Ectodermal cell (in vitro differentiated cells): ENCODE measurements around the gene PIAS1.

Experiments used
- H3K27ac ChIP-seq: 2 replicates; pipeline ENCODE4 v1.7.0; 2013; ENCODE audit warnings: mild to moderate bottlenecking, low read depth, low read length; ENCODE audit not compliant: insufficient read depth, poor library complexity, severe bottlenecking
- H3K27me3 ChIP-seq: 2 replicates; pipeline ENCODE4 v1.7.0; 2013; ENCODE audit warnings: mild to moderate bottlenecking, low read length; ENCODE audit not compliant: insufficient read depth, control insufficient read depth, poor library complexity, severe bottlenecking
- H3K36me3 ChIP-seq: one replicate; pipeline ENCODE4 v1.7.0; 2013; ENCODE audit warnings: low read length; ENCODE audit not compliant: control insufficient read depth, insufficient read depth
- H3K4me1 ChIP-seq: one replicate; pipeline ENCODE4 v1.7.0; 2013; ENCODE audit warnings: low read length; ENCODE audit not compliant: control insufficient read depth, insufficient read depth
- H3K4me3 ChIP-seq: 2 replicates; pipeline ENCODE4 v1.7.0; 2013; ENCODE audit warnings: low read depth, low read length, control low read depth; ENCODE audit not compliant: insufficient read depth
- H3K9me3 ChIP-seq: 2 replicates; pipeline ENCODE4 v1.7.0; 2013; ENCODE audit warnings: mild to moderate bottlenecking, low read length, moderate library complexity; ENCODE audit not compliant: control insufficient read depth
- WGBS, 2 experiments: methylation state at CpG; one replicate each; pipeline ENCODE4 v1.1.7; 2013; ENCODE audit warnings: missing lambda C conversion rate in 2 of 2; 5-methylcytosine and 5-hydroxymethylcytosine counted together

The PIAS1 gene

GRCh38 chr15:68082735-68083134 lies 28.6 kb downstream of the PIAS1 start:
- Histone ChIP-seq H3K27me3 (no peaks in the 10 kb centered on the region), H3K4me1 (peaks cover 16% of the 10 kb centered on the region), H3K9me3 (no peaks in the 10 kb centered on the region), H3K36me3 (peaks cover 7% of the 10 kb centered on the region), H3K4me3 (no peak overlapping the region), H3K27ac (no peak overlapping the region)
- 90% methylated on average over 3 of the region's 3 CpGs for WGBS, 2 experiments

GRCh38 chr15:68083463-68083862 lies 29.3 kb downstream of the PIAS1 start:
- Histone ChIP-seq H3K9me3 (no peaks in the 10 kb centered on the region), H3K27me3 (no peaks in the 10 kb centered on the region), H3K4me1 (peaks cover 16% of the 10 kb centered on the region), H3K4me3 (no peak overlapping the region), H3K27ac (no peak overlapping the region), H3K36me3 (peaks cover 7% of the 10 kb centered on the region)
- WGBS, 2 experiments = 65 to 98% methylated on average over 2 to 4 of the region's 4 CpGs

- no peaks in the 10 kb centered on the region for H3K27me3 ChIP-seq
- H3K4me1 ChIP-seq = peaks cover 16% of the 10 kb centered on the region
- 97 to 100% methylated on average over 1 of the region's 1 CpG for WGBS, 2 experiments
- H3K36me3 ChIP-seq = peaks cover 7% of the 10 kb centered on the region
- no peak overlapping the region for H3K4me3 ChIP-seq
- H3K27ac ChIP-seq = no peak overlapping the region
- H3K9me3 ChIP-seq = no peaks in the 10 kb centered on the region
Observed at GRCh38 chr15:68085052-68085451, 30.9 kb downstream of the PIAS1 start.

GRCh38 chr15:68091743-68092142 lies 37.6 kb downstream of the PIAS1 start:
- Histone ChIP-seq H3K4me1 (no peaks in the 10 kb centered on the region), H3K27me3 (no peaks in the 10 kb centered on the region), H3K36me3 (peaks cover 3% of the 10 kb centered on the region), H3K4me3 (no peak overlapping the region), H3K9me3 (peaks cover 4% of the 10 kb centered on the region), H3K27ac (no peak overlapping the region)
- WGBS, 2 experiments = 94 to 100% methylated on average over 3 of the region's 3 CpGs

GRCh38 chr15:68096099-68096498 lies 42.0 kb downstream of the PIAS1 start:
- Histone ChIP-seq H3K9me3 (peaks cover 4% of the 10 kb centered on the region), H3K4me1 (no peaks in the 10 kb centered on the region), H3K4me3 (no peak overlapping the region), H3K27me3 (no peaks in the 10 kb centered on the region), H3K27ac (no peak overlapping the region), H3K36me3 (no peaks in the 10 kb centered on the region)
- WGBS, 2 experiments = 88 to 100% methylated on average over 1 of the region's 1 CpG

- no peak overlapping the region for H3K27ac ChIP-seq
- no peaks in the 10 kb centered on the region for H3K36me3 ChIP-seq
- H3K9me3 ChIP-seq = peaks cover 4% of the 10 kb centered on the region
- no peak overlapping the region for H3K4me3 ChIP-seq
- no peaks in the 10 kb centered on the region for H3K27me3 ChIP-seq
- H3K4me1 ChIP-seq = no peaks in the 10 kb centered on the region
Observed at GRCh38 chr15:68097029-68097428, 42.9 kb downstream of the PIAS1 start.

- 100% methylated on average over 1 of the region's 1 CpG; no CpG with 5 or more reads in 1 of the 2 experiments for WGBS, 2 experiments
- H3K4me1 ChIP-seq = no peaks in the 10 kb centered on the region
- peaks cover 4% of the 10 kb centered on the region for H3K9me3 ChIP-seq
- H3K4me3 ChIP-seq = no peak overlapping the region
- peaks cover 9% of the 10 kb centered on the region for H3K36me3 ChIP-seq
- H3K27me3 ChIP-seq = no peaks in the 10 kb centered on the region
- no peak overlapping the region for H3K27ac ChIP-seq
Observed at GRCh38 chr15:68098465-68098864, 44.4 kb downstream of the PIAS1 start.

- H3K9me3 ChIP-seq = peaks cover 4% of the 10 kb centered on the region
- H3K4me1 ChIP-seq = no peaks in the 10 kb centered on the region
- no peak overlapping the region for H3K4me3 ChIP-seq
- no CpG with 5 or more reads among the region's 2 CpGs for WGBS, 2 experiments
- peaks cover 11% of the 10 kb centered on the region for H3K36me3 ChIP-seq
- H3K27ac ChIP-seq = no peak overlapping the region
- H3K27me3 ChIP-seq = no peaks in the 10 kb centered on the region
Observed at GRCh38 chr15:68100194-68100593, 46.1 kb downstream of the PIAS1 start.

- Histone ChIP-seq H3K4me3 (no peak overlapping the region), H3K27ac (no peak overlapping the region), H3K4me1 (peaks cover 5% of the 10 kb centered on the region), H3K27me3 (no peaks in the 10 kb centered on the region), H3K9me3 (no peaks in the 10 kb centered on the region), H3K36me3 (peaks cover 11% of the 10 kb centered on the region)
- WGBS, 2 experiments = 96 to 98% methylated on average over 5 of the region's 6 CpGs
Observed at GRCh38 chr15:68103603-68104002, 49.5 kb downstream of the PIAS1 start.

- Histone ChIP-seq H3K27me3 (no peaks in the 10 kb centered on the region), H3K9me3 (no peaks in the 10 kb centered on the region), H3K4me1 (peaks cover 5% of the 10 kb centered on the region), H3K27ac (peak overlapping the region; percentile 17), H3K4me3 (no peak overlapping the region), H3K36me3 (peaks cover 11% of the 10 kb centered on the region)
- 71 to 85% methylated on average over 4 of the region's 4 CpGs for WGBS, 2 experiments
Observed at GRCh38 chr15:68106656-68107055, 52.5 kb downstream of the PIAS1 start.

GRCh38 chr15:68107142-68107541 lies 53.0 kb downstream of the PIAS1 start:
- Histone ChIP-seq H3K27ac (no peak overlapping the region), H3K27me3 (no peaks in the 10 kb centered on the region), H3K4me1 (peaks cover 5% of the 10 kb centered on the region), H3K4me3 (no peak overlapping the region), H3K9me3 (no peaks in the 10 kb centered on the region), H3K36me3 (peaks cover 11% of the 10 kb centered on the region)
